ENCODE measurements around the gene MVB12B. TPM values are rescaled to one million over a fixed set of nuclear protein-coding genes. Genes with fewer than 3 reads are reported as not detected.

Gene MVB12B
- total RNA-seq, 1 experiment from 2014 or later = 5.8 TPM

GRCh38 chr9:126491949-126492348 lies 165.3 kb downstream of the MVB12B start:
- Histone ChIP-seq H3K9me3 (ENCODE audit: control insufficient read depth, low read depth, low read length) (no peaks in the 10 kb centered on the region), H3T11ph (ENCODE audit: low read length) (no peak overlapping the region), H3K18ac (ENCODE audit: insufficient read length, low read depth, low read length) (no peak overlapping the region), H3K9ac (ENCODE audit: extremely low read depth, insufficient read length, low read length) (no peak overlapping the region), H3K27me3 (ENCODE audit: insufficient read depth, low read length) (no peaks in the 10 kb centered on the region), H3K4me1 (ENCODE audit: insufficient read depth, low read length) (no peaks in the 10 kb centered on the region), H3K79me1 (ENCODE audit: insufficient read depth, low read depth, low read length, poor library complexity, severe bottlenecking) (no peaks in the 10 kb centered on the region), H2AFZ (ENCODE audit: low read length) (no peak overlapping the region), H2BK12ac (ENCODE audit: insufficient read length, low read depth, low read length) (no peak overlapping the region), H3K56ac (ENCODE audit: insufficient read length, low read depth, low read length) (no peak overlapping the region), H3K23me2 (ENCODE audit: insufficient read length, low read depth, low read length, poor library complexity, severe bottlenecking) (no peaks in the 10 kb centered on the region), H4K5ac (ENCODE audit: insufficient read length, low read depth, low read length) (no peak overlapping the region), H3K27ac (ENCODE audit: insufficient read length, low read depth, low read length) (no peak overlapping the region), H2BK120ac (ENCODE audit: low read depth, low read length, poor library complexity, severe bottlenecking) (no peak overlapping the region), H3K23ac (ENCODE audit: insufficient read length, low read depth, low read length) (no peak overlapping the region), H3K79me2 (ENCODE audit: insufficient read depth, low read length) (no peaks in the 10 kb centered on the region), H3K4ac (ENCODE audit: low read depth, low read length) (no peak overlapping the region), H2BK15ac (ENCODE audit: low read depth, low read length) (no peak overlapping the region), H2AK5ac (ENCODE audit: insufficient read length, low read length) (no peak overlapping the region), H2BK20ac (ENCODE audit: low read depth, low read length, poor library complexity, severe bottlenecking) (no peak overlapping the region), H4K8ac (replicated peaks; ENCODE audit: insufficient read length, low read depth, low read length) (no peak overlapping the region), H2BK5ac (ENCODE audit: insufficient read length, low read length) (no peak overlapping the region), H4K91ac (ENCODE audit: insufficient read length, low read depth, low read length) (no peak overlapping the region), H4K20me1 (ENCODE audit: control insufficient read depth, insufficient read depth, insufficient read length) (no peaks in the 10 kb centered on the region), H3K4me2 (ENCODE audit: insufficient read depth, insufficient read length, low read length) (no peak overlapping the region), H3K14ac (ENCODE audit: insufficient read depth, low read length) (no peak overlapping the region)
- H3K27me3 Mint-ChIP-seq (ENCODE audit: low read depth) = peaks cover 4% of the 10 kb centered on the region
- no peak for TF ChIP-seq CTCF (conservative IDR thresholded peaks at IDR 0.05)
- WGBS (ENCODE audit: extremely low coverage, insufficient read length, low lambda C conversion rate) = no CpG with 5 or more reads among the region's 10 CpGs
- no peaks in the 10 kb centered on the region; a peak in 1 of 5 replicates for H3K9me3 Mint-ChIP-seq
- peaks cover 2 to 11% of the 10 kb centered on the region in 2 experiments for H3K4me1 Mint-ChIP-seq
- H3K36me3 Mint-ChIP-seq (ENCODE audit: insufficient read depth in 1 of 3, low read depth in 3 of 3) = no peaks in the 10 kb centered on the region
- no peak for DNase-seq
- no peak overlapping the region for H3K27ac Mint-ChIP-seq
- H3K4me3 Mint-ChIP-seq = no peak overlapping the region
